ENCODE data around the gene SELENOM.

SELENOM gene

GRCh38 chr22:31107178-31107893 is at the start of gene SELENOM:
TSS of gene SELENOM (minus strand) at chr22:31107568. CDS start at chr22:31107505, 63 bp downstream.
- H3K4me3 Mint-ChIP-seq = peak within 1 kb of the TSS; percentile 75
- H3K27me3 Mint-ChIP-seq = peaks cover 22% of the 10 kb centered on the region
- H3K27ac Mint-ChIP-seq = peak within 1 kb of the TSS; percentile 47
- no peaks in the 10 kb centered on the region for H3K36me3 Mint-ChIP-seq (ENCODE audit: low read depth)
- intact Hi-C loops (cut with micrococcal nuclease) = loop anchor here (1.0 to 5.0 kb wide), 3 partner anchors 40 to 123 kb away; partner anchors contain the start of gene LIMK2
- H3K4me1 Mint-ChIP-seq (ENCODE audit: low read depth) = peaks cover 13% of the 10 kb centered on the region
- H3K9me3 Mint-ChIP-seq = peaks cover under 1% of the 10 kb centered on the region

GRCh38 chr22:31155422-31155821 is 48.1 kb upstream of the SELENOM start:
- no peak overlapping the region for H3K4me3 Mint-ChIP-seq
- H3K27ac Mint-ChIP-seq = no peak overlapping the region
- no peaks in the 10 kb centered on the region for H3K9me3 Mint-ChIP-seq
- H3K36me3 Mint-ChIP-seq (ENCODE audit: low read depth) = peaks cover 7% of the 10 kb centered on the region
- H3K4me1 Mint-ChIP-seq (ENCODE audit: low read depth) = peaks cover 9% of the 10 kb centered on the region
- intact Hi-C loops (cut with micrococcal nuclease) = no loop called here
- H3K27me3 Mint-ChIP-seq = peaks cover 8% of the 10 kb centered on the region

GRCh38 chr22:31154975-31155374 is 47.6 kb upstream of the SELENOM start:
- intact Hi-C loops (cut with micrococcal nuclease) = no loop called here
- no peaks in the 10 kb centered on the region for H3K9me3 Mint-ChIP-seq
- peaks cover 9% of the 10 kb centered on the region for H3K4me1 Mint-ChIP-seq (ENCODE audit: low read depth)
- peaks cover 10% of the 10 kb centered on the region for H3K27me3 Mint-ChIP-seq
- no peak overlapping the region for H3K27ac Mint-ChIP-seq
- peaks cover 3% of the 10 kb centered on the region for H3K36me3 Mint-ChIP-seq (ENCODE audit: low read depth)
- no peak overlapping the region for H3K4me3 Mint-ChIP-seq

- intact Hi-C loops (cut with micrococcal nuclease) = no loop called here
- H3K27ac Mint-ChIP-seq = no peak overlapping the region
- H3K4me1 Mint-ChIP-seq (ENCODE audit: low read depth) = peaks cover 7% of the 10 kb centered on the region
- no peaks in the 10 kb centered on the region for H3K9me3 Mint-ChIP-seq
- H3K36me3 Mint-ChIP-seq (ENCODE audit: low read depth) = no peaks in the 10 kb centered on the region
- no peak overlapping the region for H3K4me3 Mint-ChIP-seq
- peaks cover 8% of the 10 kb centered on the region for H3K27me3 Mint-ChIP-seq
Observed at GRCh38 chr22:31153357-31153756, 46.0 kb upstream of the SELENOM start.

DNA sequence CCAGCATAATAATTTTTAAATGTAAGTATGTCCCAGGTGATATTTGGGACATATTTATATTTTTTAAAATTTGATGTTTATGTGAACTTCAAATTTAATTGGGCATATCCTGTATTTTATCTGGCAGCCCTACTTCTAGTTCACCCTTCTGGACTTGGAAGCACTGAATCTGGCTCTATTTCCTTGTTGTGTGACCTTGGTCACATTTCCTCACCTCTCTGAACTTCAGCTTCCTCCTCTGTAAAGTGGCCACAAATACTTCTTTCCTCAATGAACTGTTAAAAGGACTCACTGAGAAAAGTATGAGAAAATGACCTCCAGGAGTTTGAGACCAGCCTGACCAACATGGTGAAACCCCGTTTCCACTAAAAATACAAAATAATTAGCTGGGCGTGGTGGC is 44.5 kb upstream of the SELENOM start:
- peaks cover 4% of the 10 kb centered on the region for H3K27me3 Mint-ChIP-seq
- H3K4me1 Mint-ChIP-seq (ENCODE audit: low read depth) = peaks cover 7% of the 10 kb centered on the region
- H3K4me3 Mint-ChIP-seq = no peak overlapping the region
- peaks cover 10% of the 10 kb centered on the region for H3K9me3 Mint-ChIP-seq
- no peak overlapping the region for H3K27ac Mint-ChIP-seq
- no peaks in the 10 kb centered on the region for H3K36me3 Mint-ChIP-seq (ENCODE audit: low read depth)
- intact Hi-C loops (cut with micrococcal nuclease) = no loop called here

DNA sequence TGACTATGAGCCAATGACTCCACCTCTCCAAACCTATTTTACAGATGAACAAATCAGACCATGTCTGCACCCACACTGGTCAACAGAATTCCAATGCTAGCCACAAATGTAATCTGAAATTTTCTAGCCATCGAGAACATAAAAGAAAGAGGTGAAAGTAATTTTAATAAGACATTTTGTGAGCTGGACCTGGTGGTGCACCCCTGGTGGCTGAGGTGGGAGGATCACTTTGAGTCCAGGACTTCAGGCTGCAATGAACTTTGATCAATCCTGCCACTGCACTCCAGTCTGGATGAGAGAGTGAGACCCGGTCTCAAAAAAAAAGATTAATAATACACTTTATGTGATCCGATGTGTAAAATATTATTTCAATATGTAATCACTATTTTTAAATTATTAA is 43.2 kb upstream of the SELENOM start:
- intact Hi-C loops (cut with micrococcal nuclease) = no loop called here
- Mint-ChIP-seq H3K9me3 (peaks cover 10% of the 10 kb centered on the region), H3K27me3 (peaks cover 4% of the 10 kb centered on the region), H3K36me3 (ENCODE audit: low read depth) (no peaks in the 10 kb centered on the region), H3K4me3 (no peak overlapping the region), H3K4me1 (ENCODE audit: low read depth) (peaks cover 7% of the 10 kb centered on the region), H3K27ac (no peak overlapping the region)

DNA sequence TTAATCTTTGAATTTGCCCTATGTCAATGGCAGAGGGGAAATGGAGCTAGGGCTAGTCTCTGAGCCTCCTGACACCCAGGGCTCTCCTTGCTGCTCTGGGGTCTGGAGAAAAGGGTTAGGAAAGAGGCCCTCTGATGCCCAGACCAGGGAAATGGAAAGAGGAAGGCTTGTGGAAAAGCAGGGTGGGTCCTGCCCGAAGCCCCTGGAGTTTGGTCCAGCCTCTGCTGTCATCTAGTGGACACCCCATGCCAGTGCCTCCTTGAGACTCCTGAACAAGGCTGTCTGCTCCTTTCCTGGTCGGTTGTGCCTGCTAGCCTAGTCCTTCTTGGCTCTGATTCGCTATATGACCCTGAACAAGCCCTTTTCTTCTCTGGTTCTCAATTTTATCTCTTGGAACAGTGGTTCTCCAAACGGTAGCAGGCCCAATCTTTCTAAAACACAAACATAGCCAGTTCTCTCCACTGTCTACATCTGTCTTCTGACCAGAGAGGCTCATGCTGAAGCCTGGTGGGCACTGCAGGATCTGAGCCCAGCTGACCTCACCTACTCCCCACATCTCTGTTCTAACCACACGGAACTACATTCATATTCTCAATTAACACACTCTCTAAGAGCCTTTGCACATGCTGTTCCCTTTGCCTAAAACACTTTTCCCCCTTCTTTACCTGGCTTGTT is 41.7 kb upstream of the SELENOM start:
- intact Hi-C loops (cut with micrococcal nuclease) = loop anchor here (2.0 to 5.0 kb wide), 4 partner anchors 42 to 387 kb away; partner anchors contain the start of gene SELENOM
- H3K27me3 Mint-ChIP-seq = peaks cover 5% of the 10 kb centered on the region
- peaks cover 7% of the 10 kb centered on the region for H3K4me1 Mint-ChIP-seq (ENCODE audit: low read depth)
- no peak overlapping the region for H3K27ac Mint-ChIP-seq
- peaks cover 10% of the 10 kb centered on the region for H3K9me3 Mint-ChIP-seq
- H3K36me3 Mint-ChIP-seq (ENCODE audit: low read depth) = no peaks in the 10 kb centered on the region
- H3K4me3 Mint-ChIP-seq = no peak overlapping the region

DNA sequence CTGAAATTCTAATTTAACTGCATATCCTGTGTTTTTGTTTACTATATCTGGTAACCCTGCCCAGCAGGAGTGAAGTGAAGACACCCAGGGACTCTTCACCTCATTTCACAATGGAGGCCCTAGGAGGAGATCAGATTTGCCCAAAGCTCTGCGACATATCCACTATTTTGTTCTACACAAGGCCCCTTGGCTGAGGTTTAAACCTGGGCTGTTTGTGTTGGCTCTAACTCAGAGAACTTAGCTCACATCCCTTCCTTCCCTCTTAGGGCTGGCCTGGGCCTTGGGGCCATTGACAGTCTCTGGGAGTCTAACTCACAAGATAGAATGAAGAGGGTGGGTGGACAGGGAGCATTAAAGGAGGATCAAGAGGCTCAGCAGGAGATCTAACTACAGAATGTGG is 41.1 kb upstream of the SELENOM start:
- Mint-ChIP-seq H3K4me3 (no peak overlapping the region), H3K27ac (no peak overlapping the region), H3K27me3 (peaks cover 5% of the 10 kb centered on the region), H3K36me3 (ENCODE audit: low read depth) (no peaks in the 10 kb centered on the region), H3K9me3 (peaks cover 10% of the 10 kb centered on the region), H3K4me1 (ENCODE audit: low read depth) (peaks cover 7% of the 10 kb centered on the region)
- intact Hi-C loops (cut with micrococcal nuclease) = loop anchor here (2.0 to 5.0 kb wide), 4 partner anchors 41 to 386 kb away; partner anchors contain the start of gene SELENOM

DNA sequence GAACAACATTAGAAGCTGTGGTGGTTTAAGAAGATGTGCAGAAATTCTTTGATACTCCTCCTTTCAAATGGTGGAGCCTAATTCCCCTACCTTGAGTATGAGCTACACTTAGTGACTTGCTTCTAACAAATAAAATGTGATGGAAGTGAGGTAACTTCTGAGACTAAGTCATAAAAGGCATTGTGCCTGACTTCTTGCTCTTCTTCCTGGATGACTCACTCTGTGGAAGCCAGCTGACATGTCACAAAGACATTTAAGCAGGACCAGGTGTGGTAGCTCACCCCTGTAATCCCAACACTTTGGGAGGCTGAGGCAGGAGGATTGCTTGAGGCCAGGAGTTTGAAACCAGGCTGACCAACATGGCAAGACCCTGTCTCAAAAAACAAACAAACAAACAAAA is 36.9 kb upstream of the SELENOM start:
- H3K9me3 Mint-ChIP-seq = peaks cover 10% of the 10 kb centered on the region
- H3K4me3 Mint-ChIP-seq = no peak overlapping the region
- intact Hi-C loops (cut with micrococcal nuclease) = no loop called here
- no peak overlapping the region for H3K27ac Mint-ChIP-seq
- H3K36me3 Mint-ChIP-seq (ENCODE audit: low read depth) = no peaks in the 10 kb centered on the region
- peaks cover 6% of the 10 kb centered on the region for H3K4me1 Mint-ChIP-seq (ENCODE audit: low read depth)
- peaks cover 9% of the 10 kb centered on the region for H3K27me3 Mint-ChIP-seq

- Mint-ChIP-seq H3K9me3 (peaks cover 10% of the 10 kb centered on the region), H3K36me3 (ENCODE audit: low read depth) (no peaks in the 10 kb centered on the region), H3K27ac (no peak overlapping the region), H3K27me3 (peaks cover 9% of the 10 kb centered on the region), H3K4me1 (ENCODE audit: low read depth) (no peaks in the 10 kb centered on the region), H3K4me3 (no peak overlapping the region)
- intact Hi-C loops (cut with micrococcal nuclease) = no loop called here
Observed at GRCh38 chr22:31143537-31143936, 36.2 kb upstream of the SELENOM start.

- no peak overlapping the region for H3K4me3 Mint-ChIP-seq
- no peak overlapping the region for H3K27ac Mint-ChIP-seq
- H3K9me3 Mint-ChIP-seq = peaks cover 10% of the 10 kb centered on the region
- no peaks in the 10 kb centered on the region for H3K36me3 Mint-ChIP-seq (ENCODE audit: low read depth)
- intact Hi-C loops (cut with micrococcal nuclease) = no loop called here
- peaks cover 9% of the 10 kb centered on the region for H3K27me3 Mint-ChIP-seq
- H3K4me1 Mint-ChIP-seq (ENCODE audit: low read depth) = no peaks in the 10 kb centered on the region
Observed at GRCh38 chr22:31143038-31143437, 35.7 kb upstream of the SELENOM start.

- intact Hi-C loops (cut with micrococcal nuclease) = no loop called here
- Mint-ChIP-seq H3K36me3 (ENCODE audit: low read depth) (no peaks in the 10 kb centered on the region), H3K27me3 (peaks cover 9% of the 10 kb centered on the region), H3K4me1 (ENCODE audit: low read depth) (no peaks in the 10 kb centered on the region), H3K27ac (no peak overlapping the region), H3K9me3 (peaks cover 4% of the 10 kb centered on the region), H3K4me3 (no peak overlapping the region)
Observed at GRCh38 chr22:31142285-31142684, 34.9 kb upstream of the SELENOM start.

DNA sequence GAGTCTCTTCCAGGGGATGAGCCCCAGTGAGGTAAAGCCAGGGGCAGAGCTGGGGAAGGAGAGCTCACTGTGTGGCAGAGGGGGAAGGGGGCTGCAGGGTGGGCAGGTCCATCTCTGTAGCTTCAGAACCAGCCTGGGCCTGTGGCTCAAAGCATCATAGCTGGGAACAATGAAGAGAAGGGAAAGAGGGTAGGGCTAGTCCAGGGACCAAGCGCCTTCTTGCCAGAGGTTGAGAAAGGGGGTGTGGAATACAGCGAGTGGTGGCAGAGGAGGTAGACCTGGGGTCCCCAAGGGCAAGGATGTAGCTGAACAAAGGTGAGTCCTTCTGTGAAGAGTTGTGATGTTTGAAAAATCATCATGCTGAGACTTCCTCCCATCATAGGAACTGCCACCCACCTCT is 34.2 kb upstream of the SELENOM start:
- intact Hi-C loops (cut with micrococcal nuclease) = no loop called here

GRCh38 chr22:31140746-31141145 is 33.4 kb upstream of the SELENOM start:
- H3K36me3 Mint-ChIP-seq (ENCODE audit: low read depth) = no peaks in the 10 kb centered on the region
- intact Hi-C loops (cut with micrococcal nuclease) = no loop called here

More for the DNA sequence above, 34.2 kb upstream of the SELENOM start:
- Mint-ChIP-seq H3K36me3 (ENCODE audit: low read depth) (no peaks in the 10 kb centered on the region), H3K9me3 (no peaks in the 10 kb centered on the region), H3K27ac (no peak overlapping the region), H3K4me1 (ENCODE audit: low read depth) (no peaks in the 10 kb centered on the region), H3K4me3 (no peak overlapping the region), H3K27me3 (peaks cover 9% of the 10 kb centered on the region)

More at GRCh38 chr22:31140746-31141145, 33.4 kb upstream of the SELENOM start:
- H3K27ac Mint-ChIP-seq = no peak overlapping the region
- H3K9me3 Mint-ChIP-seq = no peaks in the 10 kb centered on the region
- H3K27me3 Mint-ChIP-seq = peaks cover 9% of the 10 kb centered on the region
- no peak overlapping the region for H3K4me3 Mint-ChIP-seq
- no peaks in the 10 kb centered on the region for H3K4me1 Mint-ChIP-seq (ENCODE audit: low read depth)
